Measurements from ENCODE around the gene EFCAB14.

DNA sequence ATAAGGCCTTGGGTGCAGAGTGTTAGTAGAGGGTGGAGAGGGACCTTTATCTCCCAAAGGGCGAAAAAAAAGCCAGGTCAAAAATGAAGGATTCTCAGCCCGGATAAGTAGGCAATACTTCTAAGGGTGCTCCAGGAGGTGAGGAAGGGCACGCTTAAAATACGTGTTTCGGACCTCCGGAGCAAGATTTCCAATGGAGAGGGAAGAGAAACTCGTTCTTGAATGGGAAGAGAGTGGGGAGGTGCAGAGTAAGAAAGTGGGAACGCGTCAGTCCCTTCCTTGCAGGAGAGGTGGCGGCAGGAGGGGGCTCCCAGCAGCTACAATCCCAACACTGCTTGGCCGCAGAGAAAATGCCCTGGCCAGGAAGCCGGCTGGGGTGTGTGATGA is 581 bp downstream of the EFCAB14 start:
- TF ChIP-seq TCF12 (IDR thresholded peaks at IDR 0.05; ENCODE audit: low read depth), result no peak
- no peak for TF ChIP-seq TAF1 (IDR thresholded peaks at IDR 0.05; ENCODE audit: low read depth)
- no peak for TF ChIP-seq EGR1 (IDR thresholded peaks at IDR 0.05)
- no peak for TF ChIP-seq CEBPB (IDR thresholded peaks at IDR 0.05)
- no peak for TF ChIP-seq YY1 (IDR thresholded peaks at IDR 0.05; ENCODE audit: low read depth)
- TF ChIP-seq, protein P1, sequence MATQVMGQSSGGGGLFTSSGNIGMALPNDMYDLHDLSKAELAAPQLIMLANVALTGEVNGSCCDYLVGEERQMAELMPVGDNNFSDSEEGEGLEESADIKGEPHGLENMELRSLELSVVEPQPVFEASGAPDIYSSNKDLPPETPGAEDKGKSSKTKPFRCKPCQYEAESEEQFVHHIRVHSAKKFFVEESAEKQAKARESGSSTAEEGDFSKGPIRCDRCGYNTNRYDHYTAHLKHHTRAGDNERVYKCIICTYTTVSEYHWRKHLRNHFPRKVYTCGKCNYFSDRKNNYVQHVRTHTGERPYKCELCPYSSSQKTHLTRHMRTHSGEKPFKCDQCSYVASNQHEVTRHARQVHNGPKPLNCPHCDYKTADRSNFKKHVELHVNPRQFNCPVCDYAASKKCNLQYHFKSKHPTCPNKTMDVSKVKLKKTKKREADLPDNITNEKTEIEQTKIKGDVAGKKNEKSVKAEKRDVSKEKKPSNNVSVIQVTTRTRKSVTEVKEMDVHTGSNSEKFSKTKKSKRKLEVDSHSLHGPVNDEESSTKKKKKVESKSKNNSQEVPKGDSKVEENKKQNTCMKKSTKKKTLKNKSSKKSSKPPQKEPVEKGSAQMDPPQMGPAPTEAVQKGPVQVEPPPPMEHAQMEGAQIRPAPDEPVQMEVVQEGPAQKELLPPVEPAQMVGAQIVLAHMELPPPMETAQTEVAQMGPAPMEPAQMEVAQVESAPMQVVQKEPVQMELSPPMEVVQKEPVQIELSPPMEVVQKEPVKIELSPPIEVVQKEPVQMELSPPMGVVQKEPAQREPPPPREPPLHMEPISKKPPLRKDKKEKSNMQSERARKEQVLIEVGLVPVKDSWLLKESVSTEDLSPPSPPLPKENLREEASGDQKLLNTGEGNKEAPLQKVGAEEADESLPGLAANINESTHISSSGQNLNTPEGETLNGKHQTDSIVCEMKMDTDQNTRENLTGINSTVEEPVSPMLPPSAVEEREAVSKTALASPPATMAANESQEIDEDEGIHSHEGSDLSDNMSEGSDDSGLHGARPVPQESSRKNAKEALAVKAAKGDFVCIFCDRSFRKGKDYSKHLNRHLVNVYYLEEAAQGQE (IDR thresholded peaks at IDR 0.05; ENCODE audit: low read depth), result no peak
- TF ChIP-seq, protein P2, sequence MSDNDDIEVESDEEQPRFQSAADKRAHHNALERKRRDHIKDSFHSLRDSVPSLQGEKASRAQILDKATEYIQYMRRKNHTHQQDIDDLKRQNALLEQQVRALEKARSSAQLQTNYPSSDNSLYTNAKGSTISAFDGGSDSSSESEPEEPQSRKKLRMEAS (IDR thresholded peaks at IDR 0.05), result no peak
- TF ChIP-seq TEAD4 (IDR thresholded peaks at IDR 0.05), result no peak
- TF ChIP-seq, protein P3, sequence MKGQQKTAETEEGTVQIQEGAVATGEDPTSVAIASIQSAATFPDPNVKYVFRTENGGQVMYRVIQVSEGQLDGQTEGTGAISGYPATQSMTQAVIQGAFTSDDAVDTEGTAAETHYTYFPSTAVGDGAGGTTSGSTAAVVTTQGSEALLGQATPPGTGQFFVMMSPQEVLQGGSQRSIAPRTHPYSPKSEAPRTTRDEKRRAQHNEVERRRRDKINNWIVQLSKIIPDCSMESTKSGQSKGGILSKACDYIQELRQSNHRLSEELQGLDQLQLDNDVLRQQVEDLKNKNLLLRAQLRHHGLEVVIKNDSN (IDR thresholded peaks at IDR 0.05), result no peak
- TF ChIP-seq CREB1 (IDR thresholded peaks at IDR 0.05; ENCODE audit: low read depth), result no peak
- TF ChIP-seq NFIC (IDR thresholded peaks at IDR 0.05), result no peak
- no peak for TF ChIP-seq EP300 (IDR thresholded peaks at IDR 0.05; ENCODE audit: borderline replicate concordance)

Data from Ishikawa (cell line).